GM19239 (cell line): Measurements from ENCODE around the gene ZDHHC13.
"Not testable (repeated sequence)": the region's sequence is repeated elsewhere in the genome, so short reads cannot be mapped to it uniquely, and the experiment has no call there.

ENCODE experiments used
- DNase-seq: peaks from one replicate; pipeline ENCODE4 v3.0.0; 2011; ENCODE audit warnings: low spot score; ENCODE audit not compliant: insufficient read length
- FAIRE-seq: peaks from 2 replicates; lab custom pipeline; 2011; peaks lifted over from hg19 to GRCh38; lab: Jason Lieb, UNC

Gene ZDHHC13

DNA sequence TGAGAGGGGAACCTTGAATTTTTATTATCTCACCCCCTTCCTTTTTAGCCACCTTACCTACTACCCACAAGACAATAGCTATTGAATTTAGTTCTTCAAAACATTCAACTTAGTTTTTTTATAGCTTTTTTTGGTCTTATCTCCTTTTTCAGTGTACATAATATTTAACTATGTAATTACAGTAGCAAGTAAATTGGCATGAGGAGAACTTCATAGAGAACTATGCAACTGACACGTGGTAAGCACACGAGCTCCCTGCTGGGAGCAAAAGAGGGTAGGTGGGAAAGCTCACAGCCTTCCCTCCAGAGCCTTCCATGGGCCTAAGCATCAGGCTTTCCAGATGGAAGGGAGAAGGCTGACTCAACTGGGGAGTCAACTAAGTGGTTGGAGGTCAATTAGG is 22.1 kb upstream of the ZDHHC13 start:
- no peak for DNase-seq
- no peak for FAIRE-seq

DNA sequence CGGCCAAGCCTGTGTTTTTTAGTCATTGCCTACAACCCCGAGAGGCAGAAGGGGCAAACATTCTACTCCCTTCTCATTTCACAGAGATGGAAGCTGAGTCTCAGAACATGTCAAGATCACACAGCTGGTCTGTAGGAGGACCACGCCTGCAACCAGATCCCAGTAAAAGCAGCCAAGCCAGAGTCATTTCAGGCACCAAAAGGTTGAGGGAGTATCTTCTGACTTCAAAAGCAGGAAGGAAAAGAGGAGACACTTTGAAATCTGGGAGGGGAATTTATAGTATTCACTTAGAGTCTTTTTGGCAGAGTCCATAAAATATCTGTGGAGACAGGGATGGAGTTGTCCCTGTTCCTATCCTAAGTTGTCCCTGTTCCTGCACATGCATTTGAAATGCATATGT is 17.9 kb upstream of the ZDHHC13 start:
- DNase-seq (no peak), FAIRE-seq (no peak)

DNA sequence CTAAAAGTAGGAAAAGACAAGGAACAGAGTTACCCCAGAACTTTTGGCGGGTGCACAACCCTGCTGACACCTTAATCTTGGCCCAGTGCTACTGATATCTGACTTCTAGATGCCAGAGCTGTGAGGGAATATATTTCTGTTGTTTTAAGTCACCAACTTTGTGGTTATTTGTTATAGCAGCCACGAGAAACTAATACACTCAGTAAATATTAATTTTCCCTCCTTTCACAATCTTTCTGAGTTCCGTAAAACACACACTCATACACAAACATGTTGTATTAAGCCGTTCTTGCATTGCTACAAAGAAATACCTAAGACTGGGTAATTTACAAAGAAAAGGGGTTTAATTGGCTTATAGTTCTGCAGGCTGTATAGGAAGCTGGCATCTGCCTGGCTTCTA is 16.1 kb upstream of the ZDHHC13 start:
- FAIRE-seq = no peak
- no peak for DNase-seq

DNA sequence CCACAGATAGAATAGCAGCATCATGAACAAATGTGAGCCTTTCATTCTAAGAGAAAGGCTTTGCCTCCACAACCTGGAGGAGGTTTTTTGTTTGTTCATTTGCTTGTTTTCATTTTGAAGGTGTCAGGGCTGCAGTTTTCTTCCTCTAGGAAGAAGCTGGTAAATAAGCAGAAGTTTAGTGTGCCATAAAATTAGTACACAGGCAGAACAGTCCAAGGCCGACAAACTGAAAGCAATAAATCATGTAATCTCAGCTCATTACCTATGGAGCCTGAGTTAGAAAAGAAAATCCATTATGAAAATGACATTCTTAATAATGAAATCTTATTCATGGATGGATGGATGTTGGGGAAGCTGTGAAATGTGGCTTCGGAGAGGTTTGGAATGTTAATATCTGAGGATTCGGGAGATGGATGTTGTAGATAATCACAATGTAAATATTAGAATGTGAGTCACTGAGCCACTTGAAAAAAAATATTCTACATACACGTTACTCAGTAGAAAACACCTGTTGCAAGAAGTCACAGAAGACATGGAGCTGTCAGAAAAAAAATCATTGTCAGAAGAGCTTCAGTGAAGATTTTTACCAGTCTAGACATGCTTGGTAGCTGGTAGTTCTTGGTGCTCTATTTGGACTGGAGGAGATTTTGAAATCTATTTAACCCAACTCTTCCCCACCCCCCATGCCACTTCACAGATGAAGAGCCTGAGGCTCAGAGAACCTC is 15.0 kb upstream of the ZDHHC13 start:
- FAIRE-seq (no peak), DNase-seq (no peak)

DNA sequence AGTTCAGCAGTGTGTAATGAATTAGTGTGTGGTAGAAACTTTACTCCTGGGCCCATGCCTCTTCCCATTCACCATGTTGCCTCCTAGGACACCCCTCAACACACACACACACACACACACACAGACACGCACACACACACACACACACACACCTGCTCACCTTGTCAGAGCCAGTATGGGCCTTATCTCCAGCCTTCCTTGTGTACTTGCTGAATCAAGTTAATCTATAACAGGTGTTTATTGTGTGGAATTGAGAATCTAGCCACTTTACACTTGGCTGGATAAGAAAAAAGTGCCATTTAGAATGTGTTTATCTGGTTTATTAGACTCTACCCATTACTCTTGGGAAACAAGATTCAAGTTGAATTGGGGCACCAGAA is 14.5 kb upstream of the ZDHHC13 start:
- no peak for DNase-seq
- no peak for FAIRE-seq

DNA sequence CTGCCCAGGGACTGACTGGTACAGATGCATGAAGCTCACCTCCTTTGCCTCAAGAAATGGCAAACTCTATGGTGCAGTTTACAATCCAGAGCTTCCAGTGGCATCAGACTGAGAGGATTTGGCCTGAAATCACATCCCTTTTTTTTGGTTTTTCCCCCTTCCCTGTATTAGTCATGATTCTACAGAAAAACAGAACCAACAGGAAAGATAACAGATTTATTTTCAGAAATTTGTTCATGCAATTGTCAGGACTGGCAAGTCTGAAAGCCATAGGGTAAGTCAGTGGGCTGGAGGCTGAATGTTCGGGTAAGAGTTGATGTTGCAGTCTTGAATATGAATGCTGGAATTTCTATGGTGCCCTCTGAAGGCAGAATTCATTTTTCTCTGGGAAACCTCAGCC is 12.0 kb upstream of the ZDHHC13 start:
- DNase-seq = no peak
- no peak for FAIRE-seq

DNA sequence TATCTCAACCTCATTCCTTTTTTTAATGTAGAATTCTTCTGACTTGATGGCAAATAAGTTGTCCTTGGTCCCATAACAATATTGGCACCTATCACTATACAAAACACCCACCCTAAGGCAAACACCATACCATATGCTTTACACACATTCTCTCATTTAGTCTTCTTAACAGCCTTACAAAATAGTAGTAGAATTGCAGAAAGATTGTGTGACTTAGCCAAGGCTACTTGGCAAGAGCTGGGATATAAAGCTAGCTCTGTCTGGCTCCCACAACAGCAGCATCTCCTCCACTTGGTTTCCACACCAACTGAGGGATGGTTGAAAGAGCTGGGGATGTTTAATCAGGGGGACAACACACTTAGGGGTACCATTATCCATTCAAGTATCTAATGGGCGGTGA is 9.8 kb upstream of the ZDHHC13 start:
- no peak for FAIRE-seq

DNA sequence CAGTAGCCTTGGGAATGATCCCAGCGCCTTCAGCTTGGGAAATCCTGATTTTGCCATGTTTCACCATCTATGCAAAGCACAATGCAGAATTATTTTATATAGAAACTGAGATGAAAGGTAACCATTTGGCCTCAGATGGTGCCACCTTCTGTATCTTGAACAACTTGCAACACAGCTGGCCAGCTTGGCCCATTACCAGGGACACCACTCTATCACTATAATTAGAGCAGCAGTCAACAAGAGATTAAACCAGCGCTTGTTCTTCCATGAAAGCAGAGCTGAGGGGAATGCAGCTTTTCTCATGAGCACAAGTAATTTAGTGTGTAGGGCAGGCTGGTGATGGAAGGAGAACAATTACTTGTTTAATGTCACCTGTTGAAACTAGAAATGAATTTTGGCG is 6.7 kb upstream of the ZDHHC13 start:
- DNase-seq = no peak

More for the DNA sequence above, 9.8 kb upstream of the ZDHHC13 start:
- DNase-seq = no peak

DNA sequence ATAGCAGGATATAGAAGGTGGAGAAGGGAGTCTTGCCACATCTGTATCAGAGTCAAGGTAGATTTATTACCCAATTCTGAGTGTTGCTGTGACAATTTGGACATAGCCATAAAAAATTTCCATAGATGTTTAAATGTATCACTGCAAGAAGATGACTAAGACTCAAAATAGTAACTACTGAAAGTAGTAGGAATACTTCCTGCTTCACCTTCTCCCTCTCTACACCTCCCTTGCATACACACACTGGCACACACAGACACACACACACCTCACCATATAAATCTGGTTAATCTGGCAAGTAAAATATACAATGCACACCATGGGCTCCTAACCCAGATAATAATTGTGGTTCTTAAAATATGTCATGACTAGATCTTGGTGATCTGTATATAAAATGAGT is 5.2 kb upstream of the ZDHHC13 start:
- FAIRE-seq (no peak), DNase-seq (no peak)

More for the DNA sequence above, 6.7 kb upstream of the ZDHHC13 start:
- FAIRE-seq = no peak

DNA sequence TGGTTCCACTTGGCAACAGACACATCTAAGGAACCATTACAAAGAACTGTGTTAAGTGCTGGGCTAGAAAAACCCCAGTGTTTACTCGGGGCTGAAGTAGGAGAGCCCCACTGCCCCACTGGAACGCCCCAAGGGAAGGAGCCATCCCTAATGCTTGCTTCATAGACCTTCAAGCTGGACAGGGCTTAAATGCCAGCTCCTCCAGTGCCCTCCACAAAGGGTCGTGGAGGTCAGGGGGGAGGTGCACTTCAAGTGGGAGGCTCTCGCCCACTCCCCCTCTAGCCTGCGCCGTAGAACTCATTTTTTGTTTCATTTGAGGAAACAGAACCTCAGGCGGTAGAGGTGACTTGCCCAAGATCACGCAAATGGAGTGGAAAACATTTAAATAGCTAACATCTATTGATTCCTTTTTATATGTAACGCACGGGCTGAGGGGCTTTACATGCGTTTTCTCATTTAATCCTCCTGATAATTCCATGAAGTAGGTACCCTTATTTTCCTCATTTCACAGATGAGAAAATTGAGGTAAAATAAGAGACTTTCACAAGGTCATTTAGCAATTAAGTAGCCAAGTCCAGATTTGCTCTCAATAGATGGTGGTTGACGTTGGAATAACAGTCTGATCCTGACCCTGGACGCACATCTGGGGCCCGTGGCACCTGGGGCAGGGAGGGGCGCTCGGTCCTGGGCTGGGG is 545 bp upstream of the ZDHHC13 start:
- DNase-seq = no peak
- FAIRE-seq = no peak

DNA sequence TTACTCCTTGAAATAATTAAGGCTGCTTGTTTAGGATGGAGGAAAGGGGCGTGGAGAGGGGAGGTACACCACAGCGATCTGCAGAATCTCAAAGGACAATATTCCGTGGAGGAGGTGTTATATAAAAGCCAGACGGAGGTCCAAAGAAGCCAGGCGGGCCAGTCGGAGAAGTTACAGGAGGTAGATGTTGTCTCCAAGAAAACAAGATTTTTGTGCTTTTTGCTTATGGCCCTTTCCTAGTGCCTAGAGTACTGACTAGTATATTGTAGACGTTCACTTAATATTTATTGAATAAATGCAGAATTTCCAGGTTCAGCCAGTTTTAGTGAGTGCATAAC is 761 bp downstream of the ZDHHC13 start:
- FAIRE-seq = no peak
- no peak for DNase-seq

DNA sequence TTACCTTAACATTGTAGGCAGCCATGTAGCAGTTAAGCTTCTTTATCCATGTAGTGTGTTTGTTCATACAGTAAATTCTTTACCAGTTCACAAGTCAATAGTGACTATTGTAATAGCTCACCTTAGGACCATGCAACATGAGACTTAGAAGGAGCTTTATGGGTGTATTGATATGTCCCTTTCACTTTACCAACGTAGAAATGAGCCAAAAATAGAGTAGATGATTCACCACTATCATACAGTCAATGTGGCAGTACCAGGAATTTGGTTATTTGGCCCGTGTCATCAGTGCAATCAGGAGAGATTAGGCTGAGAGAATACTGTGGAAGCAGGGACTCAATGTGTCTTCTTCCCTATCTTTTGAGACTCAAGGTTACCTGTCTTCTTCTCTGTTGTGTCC is 4.7 kb downstream of the ZDHHC13 start:
- FAIRE-seq (peak; percentile 18), DNase-seq (no peak)

DNA sequence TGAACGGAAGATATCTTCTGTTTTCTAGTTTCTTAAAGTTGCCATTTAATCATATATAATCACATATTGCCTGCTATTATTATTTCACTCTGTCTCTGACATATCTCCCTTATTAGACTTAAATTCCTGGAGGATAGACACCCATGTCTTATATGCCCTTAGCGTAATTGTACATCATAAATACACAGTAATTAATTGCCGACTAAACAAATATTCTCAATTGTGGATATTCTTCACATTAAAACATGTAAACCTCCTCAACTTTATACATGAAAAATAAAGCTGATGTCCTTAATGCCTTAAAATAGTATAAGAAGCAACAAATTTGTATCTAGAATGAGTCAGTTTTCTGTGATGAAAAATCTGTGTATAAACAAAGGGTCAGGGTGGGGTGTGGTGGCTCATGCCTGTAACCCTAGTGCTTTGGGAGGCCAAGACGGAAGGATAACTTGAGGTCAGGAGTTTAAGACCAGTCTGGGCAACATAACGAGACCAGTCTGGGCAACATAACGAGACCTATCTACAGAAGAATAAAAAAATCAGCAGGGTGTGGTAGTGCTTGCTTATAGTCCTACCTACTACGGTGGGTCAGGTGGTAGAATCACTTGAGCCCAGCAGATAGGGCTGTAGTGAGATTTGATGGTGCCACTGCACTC is 6.1 kb downstream of the ZDHHC13 start:
- no peak for DNase-seq
- no peak for FAIRE-seq

DNA sequence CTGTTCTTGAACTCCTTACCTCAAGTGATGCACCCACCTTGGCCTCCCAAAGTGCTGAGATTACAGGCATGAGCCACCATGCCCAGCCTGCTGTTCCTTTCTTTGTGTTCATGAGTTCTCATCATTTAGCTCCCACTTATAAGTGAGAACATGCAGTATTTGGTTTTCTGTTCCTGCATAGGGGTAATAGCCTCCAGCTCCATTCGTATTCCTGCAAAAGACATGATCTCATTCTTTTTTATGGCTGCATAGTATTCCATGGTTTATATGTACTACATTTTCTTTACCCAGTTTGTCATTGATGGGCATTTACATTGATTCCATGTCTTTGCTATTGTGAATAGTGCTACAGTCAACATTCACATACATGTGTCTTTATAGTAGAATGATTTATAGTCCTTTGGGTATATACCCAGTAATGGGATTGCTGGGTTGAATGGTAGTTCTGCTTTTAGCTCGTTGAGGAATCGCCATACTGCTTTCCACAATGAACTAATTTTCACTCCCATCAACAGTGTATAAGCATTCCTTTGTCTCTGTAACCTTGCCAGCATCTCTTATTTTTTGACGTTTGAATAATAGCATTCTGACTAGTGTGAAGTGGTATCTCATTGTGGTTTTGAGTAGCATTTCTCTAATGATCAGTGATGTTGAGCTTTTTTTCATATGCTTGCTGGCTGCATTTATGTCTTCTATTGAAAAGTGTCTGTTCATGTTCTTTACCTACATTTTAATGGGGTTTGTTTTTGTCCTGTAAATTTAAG is 9.8 kb downstream of the ZDHHC13 start:
- not testable (repeated sequence) for DNase-seq, FAIRE-seq

DNA sequence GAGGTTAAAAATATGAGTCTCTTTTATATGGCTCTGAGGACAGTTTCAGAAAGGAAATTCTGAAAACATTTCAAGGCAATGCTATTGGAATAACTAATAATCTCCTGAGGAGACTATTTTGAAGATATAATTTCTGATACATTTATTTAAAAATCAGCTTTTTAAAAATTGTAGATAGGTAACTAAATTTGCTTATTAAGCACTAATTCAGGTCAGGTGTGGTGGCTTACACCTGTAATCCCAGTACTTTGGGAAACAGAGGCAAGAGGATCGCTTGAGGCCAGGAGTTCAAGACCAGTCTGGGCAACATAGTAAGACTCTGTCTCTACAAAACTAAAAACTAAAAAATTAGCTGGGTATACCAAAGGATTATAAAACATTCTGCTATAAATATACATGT is 17.0 kb downstream of the ZDHHC13 start:
- FAIRE-seq (no peak), DNase-seq (no peak)

DNA sequence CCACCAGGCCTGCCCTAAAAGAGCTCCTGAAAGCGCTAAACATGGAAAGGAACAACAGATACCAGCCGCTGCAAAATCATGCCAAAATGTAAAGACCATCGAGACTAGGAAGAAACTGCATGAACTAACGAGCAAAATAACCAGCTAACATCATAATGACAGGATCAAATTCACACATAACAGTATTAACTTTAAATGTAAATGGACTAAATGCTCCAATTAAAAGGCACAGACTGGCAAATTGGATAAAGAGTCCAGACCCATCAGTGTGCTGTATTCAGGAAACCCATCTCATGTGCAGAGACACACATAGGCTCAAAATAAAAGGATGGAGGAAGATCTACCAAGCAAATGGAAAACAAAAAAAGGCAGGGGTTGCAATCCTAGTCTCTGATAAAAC is 19.9 kb downstream of the ZDHHC13 start:
- not testable (repeated sequence) for FAIRE-seq, DNase-seq

DNA sequence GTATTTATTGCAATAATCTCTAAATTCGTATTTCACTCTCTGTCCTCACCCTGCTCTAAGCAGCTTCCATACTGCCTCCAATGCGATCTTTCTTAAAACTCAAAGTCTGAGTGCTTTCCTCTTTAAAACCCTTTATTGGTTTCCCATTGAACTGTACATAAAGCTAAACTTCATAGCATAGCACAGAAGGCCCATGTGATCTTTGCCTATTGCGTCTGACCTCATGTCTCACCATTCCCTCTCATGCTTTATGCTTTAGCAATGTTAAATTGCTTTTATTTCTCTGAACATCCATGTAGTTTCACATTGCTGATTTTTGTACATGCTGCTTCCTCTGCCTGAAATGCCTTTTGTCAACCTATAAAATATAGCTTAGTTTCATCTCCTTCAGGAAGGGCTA is 28.4 kb downstream of the ZDHHC13 start:
- FAIRE-seq (no peak), DNase-seq (no peak)

DNA sequence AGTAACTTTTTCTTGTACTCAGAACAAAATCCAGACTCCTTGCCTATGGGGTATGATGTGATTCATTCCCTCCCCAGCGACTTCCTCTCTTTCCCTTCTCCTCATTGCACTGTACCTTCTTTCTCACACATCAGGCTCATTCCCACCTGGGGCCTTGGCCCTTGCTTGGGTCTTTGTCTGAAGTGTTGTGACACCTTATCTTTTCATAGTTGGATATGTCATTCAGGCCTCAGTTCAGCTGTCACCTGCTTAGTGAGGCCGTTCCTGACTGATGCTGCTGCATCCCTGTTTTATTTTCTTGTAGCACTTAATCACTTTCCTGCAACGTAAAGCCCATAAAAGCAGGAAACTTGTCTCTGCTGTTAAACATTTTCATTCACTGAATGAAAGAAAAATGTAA is 39.9 kb downstream of the ZDHHC13 start:
- FAIRE-seq (no peak), DNase-seq (no peak)

DNA sequence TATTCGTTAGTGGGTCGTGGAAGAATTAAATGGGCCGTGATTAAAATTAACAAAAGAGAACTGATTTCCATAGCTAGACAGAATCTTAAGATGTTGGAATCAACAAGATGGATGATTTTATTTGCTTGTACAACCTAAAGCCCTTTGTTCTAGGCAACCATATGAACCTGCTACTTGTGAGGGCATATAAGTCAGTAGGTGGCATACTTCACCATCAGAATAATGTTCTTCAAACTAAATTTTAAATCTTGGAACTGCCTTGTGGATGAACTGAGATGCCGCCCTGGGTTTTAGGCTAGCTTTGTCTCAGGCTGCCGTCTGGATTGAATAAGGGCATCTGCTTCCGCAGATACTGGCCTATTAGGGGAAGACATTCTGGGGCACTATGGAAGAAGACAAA is 43.9 kb downstream of the ZDHHC13 start:
- DNase-seq (no peak), FAIRE-seq (no peak)

DNA sequence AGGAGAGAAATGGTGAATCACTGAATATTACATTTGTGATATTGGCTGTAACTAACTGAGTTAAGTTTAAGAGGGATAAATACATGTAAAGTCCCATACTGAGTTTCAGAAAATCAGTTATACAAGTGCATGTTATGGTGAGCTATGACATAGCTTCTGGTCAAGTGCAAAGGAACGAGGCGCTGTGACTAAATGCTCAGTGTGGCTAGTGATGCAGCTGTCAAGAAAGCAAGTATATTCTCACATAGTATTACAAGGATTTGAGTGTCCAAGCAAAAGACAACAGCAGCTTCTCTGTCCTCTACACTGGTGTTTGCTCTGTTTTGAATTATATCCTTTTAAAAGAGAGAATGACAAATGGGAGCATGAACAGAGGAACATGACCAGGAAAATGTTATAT is 44.7 kb downstream of the ZDHHC13 start:
- DNase-seq = no peak
- FAIRE-seq = peak; percentile 49

DNA sequence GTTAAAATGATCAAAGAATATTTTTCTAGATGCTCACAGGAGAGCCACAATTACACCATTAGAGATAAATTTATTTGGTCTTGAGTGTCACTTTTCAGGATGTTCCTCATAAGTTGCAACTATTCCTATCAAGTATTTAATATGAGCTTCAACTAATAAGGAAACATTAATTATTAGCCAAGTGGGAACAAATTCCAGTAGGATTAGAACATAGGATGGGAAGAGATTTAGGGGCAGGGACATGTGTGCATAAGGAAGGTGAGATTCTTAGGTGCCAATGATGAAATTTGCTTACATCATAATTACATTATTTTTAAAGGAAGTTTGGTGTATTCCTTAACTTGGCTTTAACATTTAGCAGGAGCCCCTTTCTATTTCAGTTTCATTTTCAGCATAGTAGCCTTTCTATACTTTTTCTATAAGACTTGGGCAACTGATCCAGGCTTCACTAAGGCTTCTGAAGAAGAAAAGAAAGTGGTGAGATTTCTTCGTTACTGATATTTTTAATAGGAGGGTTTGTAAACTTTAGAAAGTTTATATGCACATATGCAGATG is 46.1 kb downstream of the ZDHHC13 start:
- no peak for DNase-seq
- peak; percentile 74 for FAIRE-seq
